HG02763 (cell line): ENCODE measurements around the gene LRRC1.

Source experiments
- ATAC-seq: cut with Tn5 transposase; IDR thresholded peaks from one replicate; pipeline ENCODE4 v1.9.1; 2021; ENCODE audit warnings: mild to moderate bottlenecking, moderate library complexity; ENCODE audit not compliant: unreplicated experiment

The LRRC1 gene

GRCh38 chr6:53878808-53879207, 84.0 kb downstream of the LRRC1 start:
- ATAC-seq, result no peak

- no peak for ATAC-seq
Measured at GRCh38 chr6:53879608-53880007, 84.8 kb downstream of the LRRC1 start.

GRCh38 chr6:53887316-53887715, 92.5 kb downstream of the LRRC1 start:
- ATAC-seq, result no peak

GRCh38 chr6:53888931-53889330, 94.1 kb downstream of the LRRC1 start:
- ATAC-seq, result no peak

- ATAC-seq, result no peak
Measured at GRCh38 chr6:53889365-53889764, 94.6 kb downstream of the LRRC1 start.

GRCh38 chr6:53892707-53893106, 97.9 kb downstream of the LRRC1 start:
- ATAC-seq, result peak; percentile 63

- peak; percentile 81 for ATAC-seq
Measured at GRCh38 chr6:53894091-53894490, 99.3 kb downstream of the LRRC1 start.

- ATAC-seq, result no peak
Measured at GRCh38 chr6:53896196-53896595, 101.4 kb downstream of the LRRC1 start.

- no peak for ATAC-seq
Measured at GRCh38 chr6:53898026-53898795, 103.4 kb downstream of the LRRC1 start.

- no peak for ATAC-seq
Measured at GRCh38 chr6:53899512-53899911, 104.7 kb downstream of the LRRC1 start.

- no peak for ATAC-seq
Measured at GRCh38 chr6:53903357-53903756, 108.6 kb downstream of the LRRC1 start.

GRCh38 chr6:53906103-53906502, 111.3 kb downstream of the LRRC1 start:
- ATAC-seq, result no peak

GRCh38 chr6:53906842-53907241, 112.0 kb downstream of the LRRC1 start:
- ATAC-seq, result no peak

GRCh38 chr6:53910834-53911233, 116.0 kb downstream of the LRRC1 start:
- no peak for ATAC-seq

GRCh38 chr6:53912661-53913060, 117.9 kb downstream of the LRRC1 start:
- no peak for ATAC-seq

GRCh38 chr6:53913286-53913685, 118.5 kb downstream of the LRRC1 start:
- ATAC-seq, result no peak

- ATAC-seq, result no peak
Measured at GRCh38 chr6:53915026-53915691, 120.4 kb downstream of the LRRC1 start.

GRCh38 chr6:53916804-53917463, 122.1 kb downstream of the LRRC1 start:
- peak; percentile 57 for ATAC-seq

GRCh38 chr6:53917464-53917842, 122.6 kb downstream of the LRRC1 start:
- peak; percentile 56 for ATAC-seq

- no peak for ATAC-seq
Measured at GRCh38 chr6:53918854-53919510, 124.2 kb downstream of the LRRC1 start.

- ATAC-seq, result no peak
Measured at GRCh38 chr6:53919881-53920360, 125.1 kb downstream of the LRRC1 start.
